Fibroblast of skin of left quadriceps (primary cell): ENCODE results near the gene NLRP3.
A peak's percentile ranks its signal among the peaks of the same experiment; 100 is the strongest.

Source experiments
- DNase-seq, 2 experiments: peaks; one replicate each; pipeline ENCODE4 v3.0.0-alpha.2; 2013; ENCODE audit warnings: low read depth in 2 of 2

NLRP3 gene

GRCh38 chr1:247437551-247438505 is 21.9 kb downstream of the NLRP3 start:
- DNase-seq, result no peak

- DNase-seq, result no peak
These were observed 24.1 kb downstream of the NLRP3 start for GRCh38 chr1:247440001-247440620.

- no peak for DNase-seq
These were observed 25.6 kb downstream of the NLRP3 start for GRCh38 chr1:247441606-247442005.

- DNase-seq, result no peak
These were observed 26.2 kb downstream of the NLRP3 start for GRCh38 chr1:247442164-247442563.

GRCh38 chr1:247443641-247444040 is 27.7 kb downstream of the NLRP3 start:
- DNase-seq, result no peak

- DNase-seq, result no peak
These were observed 28.6 kb downstream of the NLRP3 start for GRCh38 chr1:247444571-247444970.

GRCh38 chr1:247445526-247446356 is 29.8 kb downstream of the NLRP3 start:
- no peak for DNase-seq

GRCh38 chr1:247447162-247447909 is 31.4 kb downstream of the NLRP3 start:
- no peak for DNase-seq

GRCh38 chr1:247448107-247448791 is 32.3 kb downstream of the NLRP3 start:
- DNase-seq, result peak; percentile 13 to 14

GRCh38 chr1:247451388-247452010 is 35.5 kb downstream of the NLRP3 start:
- no peak for DNase-seq

GRCh38 chr1:247452447-247453039 is 36.6 kb downstream of the NLRP3 start:
- DNase-seq, result no peak

- no peak for DNase-seq
These were observed 37.3 kb downstream of the NLRP3 start for GRCh38 chr1:247453245-247453644.

- DNase-seq, result no peak
These were observed 38.0 kb downstream of the NLRP3 start for GRCh38 chr1:247453997-247454396.

GRCh38 chr1:247456021-247456420 is 40.0 kb downstream of the NLRP3 start:
- DNase-seq, result no peak

GRCh38 chr1:247456914-247457639 is 41.1 kb downstream of the NLRP3 start:
- DNase-seq, result no peak

- no peak for DNase-seq
These were observed 43.5 kb downstream of the NLRP3 start for GRCh38 chr1:247459507-247459906.

GRCh38 chr1:247465796-247466195 is 49.8 kb downstream of the NLRP3 start:
- no peak for DNase-seq

- no peak for DNase-seq
These were observed 51.2 kb downstream of the NLRP3 start for GRCh38 chr1:247467129-247467528.

GRCh38 chr1:247468481-247469140 is 52.6 kb downstream of the NLRP3 start:
- no peak for DNase-seq
